ENCODE measurements around the gene SERPINE3. TPM values are rescaled to one million over a fixed set of nuclear protein-coding genes. Genes with fewer than 3 reads are reported as not detected.

The SERPINE3 gene
- total and polyA plus RNA-seq, 10 donors, result 0.38 TPM; not detected in 9

GRCh38 chr13:51308781-51309180 is 30.7 kb upstream of the SERPINE3 start:
- 44 to 64% (median 56%) methylated on average over 6 of the region's 6 CpGs for WGBS, 5 donors

GRCh38 chr13:51311231-51311630 is 28.3 kb upstream of the SERPINE3 start:
- TF ChIP-seq CTCF (IDR thresholded peaks at IDR 0.05 in 8 of 11, conservative IDR thresholded peaks at IDR 0.05 in 3 of 11) (no peak), POLR2A (IDR thresholded peaks at IDR 0.05) (no peak), POLR2AphosphoS5 (IDR thresholded peaks at IDR 0.05) (no peak)
- Histone ChIP-seq H3K36me3 (no peaks in the 10 kb centered on the region), H3K4me1 (no peaks in the 10 kb centered on the region), H3K27me3 (replicated peaks in 1 of 7) (no peaks in the 10 kb centered on the region), H3K9me3 (no peaks in the 10 kb centered on the region), H3K4me3 (no peak overlapping the region), H3K27ac (no peak overlapping the region)
- 91 to 94% (median 93%) methylated on average over 2 of the region's 2 CpGs for WGBS, 5 donors
- intact Hi-C loops (cut with DNase I; ENCODE audit: low total_unique reads), result no loop called here
- no peak for DNase-seq

More at GRCh38 chr13:51308781-51309180, 30.7 kb upstream of the SERPINE3 start:
- no peaks in the 10 kb centered on the region for H3K9me3 ChIP-seq
- no peaks in the 10 kb centered on the region for H3K36me3 ChIP-seq
- no peaks in the 10 kb centered on the region for H3K27me3 ChIP-seq (replicated peaks in 1 of 7)
- DNase-seq, result no peak
- no peak overlapping the region for H3K4me3 ChIP-seq
- H3K27ac ChIP-seq, result no peak overlapping the region
- intact Hi-C loops (cut with DNase I; ENCODE audit: low total_unique reads), result no loop called here
- H3K4me1 ChIP-seq, result no peaks in the 10 kb centered on the region
- TF ChIP-seq POLR2A (IDR thresholded peaks at IDR 0.05) (no peak), POLR2AphosphoS5 (IDR thresholded peaks at IDR 0.05) (no peak), CTCF (IDR thresholded peaks at IDR 0.05 in 8 of 11, conservative IDR thresholded peaks at IDR 0.05 in 3 of 11) (no peak)

- Histone ChIP-seq H3K9me3 (no peaks in the 10 kb centered on the region), H3K27ac (no peak overlapping the region), H3K4me3 (no peak overlapping the region), H3K27me3 (replicated peaks in 1 of 7) (no peaks in the 10 kb centered on the region), H3K4me1 (no peaks in the 10 kb centered on the region), H3K36me3 (no peaks in the 10 kb centered on the region)
- 90 to 97% (median 91%) methylated on average over 5 of the region's 5 CpGs for WGBS, 5 donors
- TF ChIP-seq CTCF (IDR thresholded peaks at IDR 0.05 in 8 of 11, conservative IDR thresholded peaks at IDR 0.05 in 3 of 11) (no peak), POLR2AphosphoS5 (IDR thresholded peaks at IDR 0.05) (no peak), POLR2A (IDR thresholded peaks at IDR 0.05) (no peak)
- DNase-seq, result no peak
- intact Hi-C loops (cut with DNase I; ENCODE audit: low total_unique reads), result no loop called here
These were observed 27.5 kb upstream of the SERPINE3 start for GRCh38 chr13:51311957-51312520.

GRCh38 chr13:51313619-51314018 is 25.9 kb upstream of the SERPINE3 start:
- 38 to 94% (median 80%) methylated on average over 1 of the region's 1 CpG for WGBS, 5 donors
- no peaks in the 10 kb centered on the region for H3K27me3 ChIP-seq (replicated peaks in 1 of 7)
- H3K27ac ChIP-seq, result no peak overlapping the region
- no peaks in the 10 kb centered on the region for H3K4me1 ChIP-seq
- H3K36me3 ChIP-seq, result no peaks in the 10 kb centered on the region
- H3K4me3 ChIP-seq, result no peak overlapping the region
- TF ChIP-seq POLR2AphosphoS5 (IDR thresholded peaks at IDR 0.05) (no peak), POLR2A (IDR thresholded peaks at IDR 0.05) (no peak), CTCF (IDR thresholded peaks at IDR 0.05 in 8 of 11, conservative IDR thresholded peaks at IDR 0.05 in 3 of 11) (no peak)
- H3K9me3 ChIP-seq, result no peaks in the 10 kb centered on the region
- no peak for DNase-seq
- intact Hi-C loops (cut with DNase I; ENCODE audit: low total_unique reads), result no loop called here
